ENCODE data around the gene SLC28A1. TPM values are rescaled to one million over a fixed set of nuclear protein-coding genes. Genes with fewer than 3 reads are reported as not detected.
A peak's percentile ranks its signal among the peaks of the same experiment; 100 is the strongest.
"Not testable (repeated sequence)": the region's sequence is repeated elsewhere in the genome, so short reads cannot be mapped to it uniquely, and the experiment has no call there.

SLC28A1 gene
- total RNA-seq: 0.19 TPM
- long read RNA-seq: 0 reads

GRCh38 chr15:84883916-84884781 lies at the start of gene SLC28A1:
Gene SLC28A1, plus strand, starts transcription at chr15:84884662. Its CDS starts 3,099 bp downstream, at chr15:84887761.
- DNase-seq (ENCODE audit: low spot score): peak; percentile 47

- DNase-seq (ENCODE audit: low spot score): peak; percentile 60
Measured at GRCh38 chr15:84834969-84835368, 49.5 kb upstream of the SLC28A1 start.

- no peak for DNase-seq (ENCODE audit: low spot score)
Measured at GRCh38 chr15:84835661-84836337, 48.7 kb upstream of the SLC28A1 start.

GRCh38 chr15:84836844-84837243 lies 47.6 kb upstream of the SLC28A1 start:
- no peak for DNase-seq (ENCODE audit: low spot score)

GRCh38 chr15:84839714-84840113 lies 44.7 kb upstream of the SLC28A1 start:
- DNase-seq (ENCODE audit: low spot score): peak; percentile 87

- DNase-seq (ENCODE audit: low spot score): peak; percentile 67
Measured at GRCh38 chr15:84840255-84840654, 44.2 kb upstream of the SLC28A1 start.

GRCh38 chr15:84840741-84841429 lies 43.6 kb upstream of the SLC28A1 start:
- peak; percentile 89 for DNase-seq (ENCODE audit: low spot score)

- DNase-seq (ENCODE audit: low spot score): peak; percentile 59
Measured at GRCh38 chr15:84842781-84843180, 41.7 kb upstream of the SLC28A1 start.

GRCh38 chr15:84844964-84845363 lies 39.5 kb upstream of the SLC28A1 start:
- no peak for DNase-seq (ENCODE audit: low spot score)

- DNase-seq (ENCODE audit: low spot score): not testable (repeated sequence)
Measured at GRCh38 chr15:84845631-84846030, 38.8 kb upstream of the SLC28A1 start.

- no peak for DNase-seq (ENCODE audit: low spot score)
Measured at GRCh38 chr15:84846269-84846668, 38.2 kb upstream of the SLC28A1 start.

- DNase-seq (ENCODE audit: low spot score): no peak
Measured at GRCh38 chr15:84847382-84847781, 37.1 kb upstream of the SLC28A1 start.

- no peak for DNase-seq (ENCODE audit: low spot score)
Measured at GRCh38 chr15:84852212-84852611, 32.2 kb upstream of the SLC28A1 start.

GRCh38 chr15:84855136-84855535 lies 29.3 kb upstream of the SLC28A1 start:
- no peak for DNase-seq (ENCODE audit: low spot score)

- DNase-seq (ENCODE audit: low spot score): no peak
Measured at GRCh38 chr15:84855765-84856164, 28.7 kb upstream of the SLC28A1 start.

GRCh38 chr15:84856731-84857417 lies 27.6 kb upstream of the SLC28A1 start:
- DNase-seq (ENCODE audit: low spot score): no peak

GRCh38 chr15:84857418-84858004 lies 27.0 kb upstream of the SLC28A1 start:
- DNase-seq (ENCODE audit: low spot score): no peak

- no peak for DNase-seq (ENCODE audit: low spot score)
Measured at GRCh38 chr15:84858231-84858630, 26.2 kb upstream of the SLC28A1 start.

- DNase-seq (ENCODE audit: low spot score): no peak
Measured at GRCh38 chr15:84859144-84859543, 25.3 kb upstream of the SLC28A1 start.

GRCh38 chr15:84859651-84860050 lies 24.8 kb upstream of the SLC28A1 start:
- DNase-seq (ENCODE audit: low spot score): no peak

GRCh38 chr15:84861781-84862180 lies 22.7 kb upstream of the SLC28A1 start:
- no peak for DNase-seq (ENCODE audit: low spot score)
